Activated CD4-positive, alpha-beta T cell treated with anti-CD3 and anti-CD28 coated beads, Interleukin-2, amount 50 U/mL, for 24 hours (primary cell): Measurements from ENCODE around the gene SLC38A6.

Experiments used
- DNase-seq, 2 donors: peaks; one replicate each; pipeline ENCODE4 v3.0.0-alpha.2; 2020; ENCODE audit warnings: low read depth in 1 of 2, low spot score in 1 of 2

Gene SLC38A6

GRCh38 chr14:60977847-60978246, 3.2 kb upstream of the SLC38A6 start:
- no peak for DNase-seq

GRCh38 chr14:60981633-60982455, 799 bp downstream of the SLC38A6 start:
- no peak for DNase-seq

- no peak for DNase-seq
Measured at GRCh38 chr14:60984196-60984595, 3.2 kb downstream of the SLC38A6 start.

GRCh38 chr14:60986500-60986899, 5.5 kb downstream of the SLC38A6 start:
- no peak for DNase-seq

- DNase-seq: no peak
Measured at GRCh38 chr14:60989599-60989998, 8.6 kb downstream of the SLC38A6 start.

- DNase-seq: no peak
Measured at GRCh38 chr14:60998617-60999016, 17.6 kb downstream of the SLC38A6 start.

GRCh38 chr14:60999536-60999935, 18.5 kb downstream of the SLC38A6 start:
- no peak for DNase-seq

GRCh38 chr14:61003571-61003970, 22.5 kb downstream of the SLC38A6 start:
- DNase-seq: no peak

GRCh38 chr14:61019537-61019936, 38.5 kb downstream of the SLC38A6 start:
- DNase-seq: no peak

- DNase-seq: peak in 1 of 2 donors; percentile 49
Measured at GRCh38 chr14:61025251-61026223, 44.5 kb downstream of the SLC38A6 start.

GRCh38 chr14:61026526-61026925, 45.5 kb downstream of the SLC38A6 start:
- no peak for DNase-seq

- no peak for DNase-seq
Measured at GRCh38 chr14:61031026-61031425, 50.0 kb downstream of the SLC38A6 start.

- no peak for DNase-seq
Measured at GRCh38 chr14:61033054-61033453, 52.0 kb downstream of the SLC38A6 start.

- no peak for DNase-seq
Measured at GRCh38 chr14:61033855-61034254, 52.8 kb downstream of the SLC38A6 start.

GRCh38 chr14:61034416-61035120, 53.5 kb downstream of the SLC38A6 start:
- no peak for DNase-seq

GRCh38 chr14:61037215-61037614, 56.2 kb downstream of the SLC38A6 start:
- DNase-seq: no peak

- DNase-seq: no peak
Measured at GRCh38 chr14:61041704-61042103, 60.7 kb downstream of the SLC38A6 start.

GRCh38 chr14:61042220-61042619, 61.2 kb downstream of the SLC38A6 start:
- no peak for DNase-seq

GRCh38 chr14:61043506-61043905, 62.5 kb downstream of the SLC38A6 start:
- DNase-seq: no peak

- DNase-seq: no peak
Measured at GRCh38 chr14:61047021-61047420, 66.0 kb downstream of the SLC38A6 start.

- DNase-seq: no peak
Measured at GRCh38 chr14:61048640-61049039, 67.6 kb downstream of the SLC38A6 start.
